Left ventricle myocardium superior (tissue), 1 donor: ENCODE measurements around the gene PRDM11. TPM values are rescaled to one million over a fixed set of nuclear protein-coding genes. Genes with fewer than 3 reads are reported as not detected.

Experiments
- ATAC-seq: fragments of 200-7000 bp; cut with Tn5 transposase; one replicate; pipeline ENCODE4 v1.9.1; 2020; ENCODE audit warnings: mild to moderate bottlenecking, moderate library complexity
- DNase-seq: peaks from one replicate; pipeline ENCODE4 v3.0.0-alpha.2; 2020
- intact Hi-C: fragments of 100-400 bp; cut with micrococcal nuclease; formaldehyde crosslinking; loops from one replicate; pipeline ENCODE4 v1.11.0; 2022
- total RNA-seq: library from RNA; stranded (reverse); fragmentation: NEBNext Ultra II Directional; extraction: Animal tissue kit (Norgen Biotek cat#: 25700); gene quantifications from one replicate; pipeline ENCODE4 v1.2.1, GENCODE V29; 2021
- donor health status: DM: no; HTN: yes; CAD: no; lungs with severe emphysema.

The PRDM11 gene
- total RNA-seq, 1 donor from 2014 or later, result 16.9 TPM

GRCh38 chr11:45270946-45271716, 124.7 kb downstream of the PRDM11 start:
- intact Hi-C loops, result no loop called here
- DNase-seq (no peak), ATAC-seq (no peak)

- DNase-seq (no peak), ATAC-seq (no peak)
- intact Hi-C loops, result no loop called here
Measured at GRCh38 chr11:45272701-45273100, 126.3 kb downstream of the PRDM11 start.

GRCh38 chr11:45273509-45273908, 127.1 kb downstream of the PRDM11 start:
- DNase-seq (no peak), ATAC-seq (no peak)
- intact Hi-C loops, result no loop called here

GRCh38 chr11:45274206-45274605, 127.8 kb downstream of the PRDM11 start:
- intact Hi-C loops, result no loop called here
- no peak for ATAC-seq
- DNase-seq, result no peak

GRCh38 chr11:45275828-45276227, 129.4 kb downstream of the PRDM11 start:
- no peak for DNase-seq
- ATAC-seq, result no peak
- intact Hi-C loops, result no loop called here

- intact Hi-C loops, result no loop called here
- ATAC-seq (no peak), DNase-seq (no peak)
Measured at GRCh38 chr11:45278714-45279113, 132.3 kb downstream of the PRDM11 start.

GRCh38 chr11:45279645-45280044, 133.2 kb downstream of the PRDM11 start:
- intact Hi-C loops, result no loop called here
- no peak for ATAC-seq
- no peak for DNase-seq

GRCh38 chr11:45280449-45280848, 134.0 kb downstream of the PRDM11 start:
- DNase-seq (no peak), ATAC-seq (no peak)
- intact Hi-C loops, result no loop called here

GRCh38 chr11:45282081-45282480, 135.6 kb downstream of the PRDM11 start:
- DNase-seq (no peak), ATAC-seq (no peak)
- intact Hi-C loops, result no loop called here

Other genes starting within 250 kb of the PRDM11 start
- gene TP53I11, start 195.8 kb upstream of the PRDM11 start, total RNA-seq, result 45.5 TPM
- 6.9 TPM for gene SYT13, start 139.7 kb downstream of the PRDM11 start, total RNA-seq